Ascending aorta (tissue), 2 donors: ENCODE measurements around the gene ZNF132. TPM values are rescaled to one million over a fixed set of nuclear protein-coding genes. Genes with fewer than 3 reads are reported as not detected.

Experiments
- DNase-seq, 2 donors: peaks; one replicate each; pipeline ENCODE4 v3.0.0-alpha.2; 2019; ENCODE audit warnings: low spot score in 2 of 2
- H3K27ac ChIP-seq, 2 donors: fragments of 200-600 bp; sonication (generic); one replicate each; pipeline ENCODE4 v1.5.1; 2016 to 2017; ENCODE audit warnings: mild to moderate bottlenecking in 1 of 2
- H3K27me3 ChIP-seq: fragments of 200-600 bp; sonication (generic); one replicate; pipeline ENCODE4 v1.5.1; 2017
- H3K36me3 ChIP-seq, 2 donors: fragments of 200-600 bp; sonication (generic); one replicate each; pipeline ENCODE4 v1.5.1; 2016
- H3K4me1 ChIP-seq, 2 donors: fragments of 200-600 bp; sonication (generic); one replicate each; pipeline ENCODE4 v1.5.1; 2016 to 2017; ENCODE audit warnings: mild to moderate bottlenecking in 1 of 2
- H3K4me3 ChIP-seq, 2 donors: fragments of 200-600 bp; sonication (generic); one replicate each; pipeline ENCODE4 v1.5.1; 2016 to 2017; ENCODE audit warnings: mild to moderate bottlenecking in 1 of 2
- H3K9me3 ChIP-seq, 2 donors: fragments of 200-600 bp; sonication (generic); one replicate each; pipeline ENCODE4 v1.5.1; 2016
- CTCF ChIP-seq, 3 experiments: fragments of 200-600 bp in 2 of 3; fragments of 450-650 bp in 1 of 3; sonication (generic) in 2 of 3; IDR thresholded peaks; one replicate each; pipeline ENCODE4 v1.5.1; 2016 to 2019; ENCODE audit warnings: antibody characterized with exemption in 3 of 3, mild to moderate bottlenecking in 1 of 3, moderate library complexity in 1 of 3
- intact Hi-C: fragments of 100-400 bp; cut with DNase I; formaldehyde crosslinking; loops from one replicate; pipeline ENCODE4 v1.15.1; 2023
- total RNA-seq: library from RNA; depleted of rRNA; stranded (reverse); fragments of >200 nt; gene quantifications from one replicate; pipeline ENCODE4 v1.1.0, GENCODE V29; 2016

ZNF132 gene
- total RNA-seq, 1 donor from 2014 or later = 5.2 TPM

DNA sequence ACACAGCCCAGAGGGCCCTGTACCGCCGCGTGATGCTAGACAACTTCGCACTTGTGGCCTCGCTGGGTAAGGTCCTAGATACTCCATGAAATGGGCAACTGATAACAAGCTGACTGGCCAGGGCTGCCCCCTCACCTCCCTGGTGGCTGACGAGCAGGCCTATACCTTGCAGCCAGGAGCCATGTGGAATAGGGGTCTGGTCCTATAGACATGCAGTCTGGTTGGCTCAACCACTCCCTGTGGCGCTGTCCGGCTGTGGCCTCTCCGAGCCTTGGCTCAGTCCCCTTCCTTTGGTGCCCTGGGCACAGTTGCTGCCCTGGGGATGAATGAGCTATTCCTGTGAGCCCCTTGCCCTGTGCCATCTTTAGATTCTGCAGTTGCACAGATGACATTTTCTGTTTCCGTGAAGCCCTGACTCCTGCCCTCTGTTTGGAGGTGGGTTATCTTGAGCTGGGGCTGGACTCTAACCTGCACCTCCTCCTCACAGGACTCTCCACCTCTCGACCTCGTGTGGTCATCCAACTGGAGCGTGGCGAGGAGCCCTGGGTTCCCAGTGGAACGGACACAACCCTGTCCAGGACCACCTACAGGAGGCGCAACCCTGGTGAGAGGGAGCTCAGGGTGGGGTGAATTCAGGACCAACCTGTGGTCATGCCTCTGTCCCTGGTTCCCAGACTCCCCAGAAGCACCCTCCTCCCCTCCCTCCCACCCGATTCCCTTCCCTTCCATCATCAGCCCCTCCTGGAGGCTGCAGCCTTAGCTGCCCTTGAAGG, 29.5 kb upstream of the ZNF132 start:
- Histone ChIP-seq H3K36me3 (peaks cover 20 to 42% of the 10 kb centered on the region in 2 donors), H3K9me3 (no peaks in the 10 kb centered on the region), H3K4me3 (no peak overlapping the region), H3K27me3 (no peaks in the 10 kb centered on the region), H3K4me1 (peaks cover 0 to 10% of the 10 kb centered on the region in 2 donors), H3K27ac (no peak overlapping the region)
- no peak for DNase-seq
- no peak for TF ChIP-seq CTCF (IDR thresholded peaks at IDR 0.05)
- intact Hi-C loops = no loop called here

DNA sequence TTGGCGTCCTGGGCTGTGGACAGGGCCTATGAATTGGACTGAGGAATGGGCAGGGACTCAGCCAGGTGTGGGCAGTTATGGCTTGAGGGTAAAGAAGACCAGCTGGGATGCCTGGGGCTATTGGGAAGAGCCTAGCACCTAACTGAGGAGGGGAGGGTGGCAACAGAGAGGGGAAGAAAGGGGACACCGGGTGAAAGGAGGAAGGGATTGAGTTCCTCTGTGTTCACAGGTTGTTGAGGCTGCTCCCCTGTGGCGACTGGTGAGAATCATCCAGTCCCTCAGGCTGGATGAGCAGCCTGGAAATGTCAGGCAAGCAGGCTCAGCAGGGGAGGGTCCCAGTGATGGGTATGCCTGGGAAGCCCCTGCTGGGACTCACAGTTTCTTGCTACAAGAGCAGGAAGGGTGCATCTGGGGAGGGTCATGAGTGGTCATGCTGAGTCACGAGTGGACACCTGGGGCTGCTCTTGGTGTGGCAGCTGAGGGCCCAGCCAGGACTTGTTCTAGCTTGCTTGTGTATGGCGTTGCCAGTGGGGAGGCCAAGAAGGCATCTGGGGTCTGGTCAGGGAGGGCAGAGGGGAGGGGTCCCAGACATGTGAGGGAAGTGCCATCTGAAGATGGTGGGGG, 28.4 kb upstream of the ZNF132 start:
- Histone ChIP-seq H3K36me3 (peaks cover 20 to 38% of the 10 kb centered on the region in 2 donors), H3K4me1 (peaks cover 0 to 10% of the 10 kb centered on the region in 2 donors), H3K27me3 (no peaks in the 10 kb centered on the region), H3K4me3 (peak overlapping the region in 1 of 2 donors; percentile 11), H3K27ac (no peak overlapping the region), H3K9me3 (no peaks in the 10 kb centered on the region)
- no peak for DNase-seq
- no peak for TF ChIP-seq CTCF (IDR thresholded peaks at IDR 0.05)
- intact Hi-C loops = no loop called here

- no peak for TF ChIP-seq CTCF (IDR thresholded peaks at IDR 0.05)
- Histone ChIP-seq H3K36me3 (peaks cover 20 to 24% of the 10 kb centered on the region in 2 donors), H3K4me3 (peak within 1 kb of the TSS; percentile 95 to 96), H3K9me3 (no peaks in the 10 kb centered on the region), H3K4me1 (peaks cover 0 to 10% of the 10 kb centered on the region in 2 donors), H3K27me3 (no peaks in the 10 kb centered on the region), H3K27ac (peak within 1 kb of the TSS; percentile 84 to 88)
- intact Hi-C loops = loop anchor here (1.0 to 2.0 kb wide), 5 partner anchors 16 to 80 kb away; partner anchors contain the start of genes RPS5, ZBTB45 and ZNF324B
- DNase-seq = peak; percentile 93 to 99
These were observed 27.0 kb upstream of the ZNF132 start, which contains the start of gene ZNF324 for GRCh38 chr19:58466760-58467589. Gene ZNF324, plus strand, starts transcription at chr19:58467080. Its CDS starts 2,106 bp downstream, at chr19:58469186.

- peaks cover 15 to 19% of the 10 kb centered on the region in 2 donors for H3K36me3 ChIP-seq
- H3K9me3 ChIP-seq = no peaks in the 10 kb centered on the region
- peaks cover 0 to 10% of the 10 kb centered on the region in 2 donors for H3K4me1 ChIP-seq
- H3K27ac ChIP-seq = no peak overlapping the region
- DNase-seq = no peak
- no peak for TF ChIP-seq CTCF (IDR thresholded peaks at IDR 0.05)
- intact Hi-C loops = loop anchor here (1.0 to 2.0 kb wide), 5 partner anchors 15 to 79 kb away; partner anchors contain the start of genes RPS5, ZBTB45 and ZNF324B
- H3K27me3 ChIP-seq = no peaks in the 10 kb centered on the region
- peak overlapping the region; percentile 95 to 96 for H3K4me3 ChIP-seq
These were observed 26.3 kb upstream of the ZNF132 start for GRCh38 chr19:58466089-58466759.

- Histone ChIP-seq H3K9me3 (no peaks in the 10 kb centered on the region), H3K36me3 (peaks cover 7 to 22% of the 10 kb centered on the region in 2 donors), H3K27me3 (no peaks in the 10 kb centered on the region), H3K4me1 (no peaks in the 10 kb centered on the region), H3K4me3 (no peak overlapping the region), H3K27ac (no peak overlapping the region)
- intact Hi-C loops = no loop called here
- DNase-seq = no peak
- no peak for TF ChIP-seq CTCF (IDR thresholded peaks at IDR 0.05)
These were observed 20.1 kb upstream of the ZNF132 start for GRCh38 chr19:58460039-58460438.
